ENCODE data around the gene CELF2.

The CELF2 gene

GRCh38 chr10:11150879-11151415 lies 133.3 kb downstream of the CELF2 start (continued):
- TF ChIP-seq ZNF280D (tag by site-specific recombination; IDR thresholded peaks at IDR 0.05) (no peak), ZSCAN16 (tag by site-specific recombination; IDR thresholded peaks at IDR 0.05) (no peak), ZNF292 (tag by site-specific recombination; IDR thresholded peaks at IDR 0.05; ENCODE audit: borderline replicate concordance, low read depth) (no peak), ZNF354C (tag by site-specific recombination; IDR thresholded peaks at IDR 0.05; ENCODE audit: borderline replicate concordance, low read depth) (no peak), ZNF776 (tag by site-specific recombination; IDR thresholded peaks at IDR 0.05; ENCODE audit: borderline replicate concordance) (no peak), ZFHX2 (tag by site-specific recombination; conservative IDR thresholded peaks at IDR 0.05) (no peak), ZFP69B (tag by site-specific recombination; IDR thresholded peaks at IDR 0.05) (no peak), ZNF223 (tag by site-specific recombination; IDR thresholded peaks at IDR 0.05) (no peak), SETDB1 (IDR thresholded peaks at IDR 0.05; ENCODE audit: insufficient read length, low read length) (no peak), ZNF398 (tag by site-specific recombination; IDR thresholded peaks at IDR 0.05) (no peak), ZNF239 (tag by site-specific recombination; IDR thresholded peaks at IDR 0.05) (no peak)

GRCh38 chr10:11152801-11153200 lies 135.1 kb downstream of the CELF2 start:
- TF ChIP-seq ZNF114 (tag by site-specific recombination; IDR thresholded peaks at IDR 0.05) (no peak), OSR2 (tag by site-specific recombination; IDR thresholded peaks at IDR 0.05) (peak; percentile 72), ZNF362 (tag by site-specific recombination; IDR thresholded peaks at IDR 0.05) (peak; percentile 64), ZBTB20 (tag by site-specific recombination; IDR thresholded peaks at IDR 0.05) (peak; percentile 83), PRDM6 (tag by site-specific recombination; IDR thresholded peaks at IDR 0.05) (0 out of 2 replicates have a peak, but pooled peaks have one; percentile 11)
- Histone ChIP-seq H3K4me3 (ENCODE audit: low read depth, low read length) (no peak overlapping the region), H3K4me1 (ENCODE audit: control insufficient read depth, insufficient read depth, low read length) (peaks cover 58% of the 10 kb centered on the region), H3K36me3 (ENCODE audit: control insufficient read depth in 2 of 2, insufficient read depth in 1 of 2, low read length in 2 of 2) (no peaks in the 10 kb centered on the region), H3K27ac (ENCODE audit: extremely low read depth, low read depth, low read length) (no peak overlapping the region), H3K9me3 (ENCODE audit: control insufficient read depth, insufficient read depth, low read depth, low read length) (no peaks in the 10 kb centered on the region)
- ChIA-PET POLR2A (no interaction called here), CTCF (interaction anchor here (1.2 kb wide), 1 partner anchor 12 kb away, joined by 5 read pairs; no protein-coding TSS in a partner anchor)

GRCh38 chr10:11153245-11153644 lies 135.6 kb downstream of the CELF2 start:
- H3K4me1 ChIP-seq (ENCODE audit: control insufficient read depth, insufficient read depth, low read length): peaks cover 53% of the 10 kb centered on the region
- POLR2A ChIA-PET: no interaction called here
- H3K4me3 ChIP-seq (ENCODE audit: low read depth, low read length): no peak overlapping the region
- no peak overlapping the region for H3K27ac ChIP-seq (ENCODE audit: extremely low read depth, low read depth, low read length)
- no peaks in the 10 kb centered on the region for H3K9me3 ChIP-seq (ENCODE audit: control insufficient read depth, insufficient read depth, low read depth, low read length)
- CTCF ChIA-PET: no interaction called here
- no peaks in the 10 kb centered on the region for H3K36me3 ChIP-seq (ENCODE audit: control insufficient read depth in 2 of 2, insufficient read depth in 1 of 2, low read length in 2 of 2)
- TF ChIP-seq ZNF26 (tag by site-specific recombination; IDR thresholded peaks at IDR 0.05) (no peak), ZNF302 (tag by site-specific recombination; IDR thresholded peaks at IDR 0.05; ENCODE audit: low read depth) (no peak), ZNF292 (tag by site-specific recombination; IDR thresholded peaks at IDR 0.05; ENCODE audit: borderline replicate concordance, low read depth) (no peak), ZNF791 (tag by site-specific recombination; IDR thresholded peaks at IDR 0.05) (no peak), ZNF513 (tag by site-specific recombination; IDR thresholded peaks at IDR 0.05) (no peak), ZNF423 (tag by site-specific recombination; IDR thresholded peaks at IDR 0.05) (no peak), ZNF391 (tag by site-specific recombination; IDR thresholded peaks at IDR 0.05; ENCODE audit: borderline replicate concordance, low read depth) (no peak), ZNF660 (tag by site-specific recombination; IDR thresholded peaks at IDR 0.05) (no peak)
